ENCODE data around the gene ZNF32. TPM values are rescaled to one million over a fixed set of nuclear protein-coding genes. Genes with fewer than 3 reads are reported as not detected.

The ZNF32 gene
- total and polyA plus RNA-seq, 2 experiments from 2014 or later, result 15.8 to 26.1 TPM

GRCh38 chr10:43607199-43607573 lies 41.5 kb downstream of the ZNF32 start:
- ATAC-seq (no peak), DNase-seq (ENCODE audit: low spot score) (no peak)
- Mint-ChIP-seq H3K4me1 (peaks cover 10% of the 10 kb centered on the region), H3K9me3 (peaks cover 15% of the 10 kb centered on the region), H3K4me3 (peak overlapping the region; percentile 84), H3K36me3 (ENCODE audit: low read depth) (peaks cover 45% of the 10 kb centered on the region), H3K27me3 (ENCODE audit: insufficient read depth, low read depth, poor library complexity) (peaks cover 9% of the 10 kb centered on the region), H3K27ac (no peak overlapping the region)
- peaks cover 3% of the 10 kb centered on the region; the same call in 1 of the 2 replicates for H3K9me2 ChIP-seq (ENCODE audit: insufficient read depth)
- peak overlapping the region; percentile 87 for H2AFZ ChIP-seq
- H3F3A ChIP-seq (replicated peaks; ENCODE audit: low read depth), result no peaks in the 10 kb centered on the region
- no peak overlapping the region for H3K27ac ChIP-seq (ENCODE audit: low read depth)
- peaks cover 16% of the 10 kb centered on the region; the same call in 1 of the 2 replicates for H3K36me3 ChIP-seq (ENCODE audit: insufficient read depth)
- no peaks in the 10 kb centered on the region for H3K79me2 ChIP-seq (replicated peaks; ENCODE audit: insufficient read depth)
- no peaks in the 10 kb centered on the region for H3K27me3 ChIP-seq (ENCODE audit: insufficient read depth)
- H3K4me2 ChIP-seq, result peak overlapping the region; percentile 89
- H3K4me3 ChIP-seq, result peak overlapping the region; percentile 75
- no peak for TF ChIP-seq EZH2 (IDR thresholded peaks at IDR 0.05; ENCODE audit: low read depth, unreplicated experiment)
- no peak for TF ChIP-seq ZNF462 (CRISPR knock-in tag; IDR thresholded peaks at IDR 0.05)
- TF ChIP-seq ETS1 (IDR thresholded peaks at IDR 0.05), result no peak
- no peak for TF ChIP-seq REST (IDR thresholded peaks at IDR 0.05; ENCODE audit: unreplicated experiment)
- no peak for TF ChIP-seq ZNF331 (CRISPR knock-in tag; IDR thresholded peaks at IDR 0.05; ENCODE audit: low read depth)
- TF ChIP-seq CREB1 (CRISPR knock-in tag; IDR thresholded peaks at IDR 0.05; ENCODE audit: low read depth), result no peak
- H3K4me1 ChIP-seq (ENCODE audit: insufficient read depth), result no peaks in the 10 kb centered on the region; the same call in 1 of the 2 replicates
- no peaks in the 10 kb centered on the region for H4K20me1 ChIP-seq (replicated peaks; ENCODE audit: insufficient read depth)
